Upper lobe of right lung (tissue), 1 donor: ENCODE data around the gene PLA2G4B. TPM values are rescaled to one million over a fixed set of nuclear protein-coding genes. Genes with fewer than 3 reads are reported as not detected.

ENCODE experiments used
- ATAC-seq: fragments of 200-7000 bp; cut with Tn5 transposase; one replicate; pipeline ENCODE4 v1.9.1; 2020; ENCODE audit warnings: mild to moderate bottlenecking, moderate library complexity
- DNase-seq: peaks from one replicate; pipeline ENCODE4 v3.0.0-alpha.2; 2020
- H3K27ac ChIP-seq: fragments of 200-600 bp; one replicate; pipeline ENCODE4 v1.8.0; 2022
- H3K27me3 ChIP-seq: fragments of 200-600 bp; one replicate; pipeline ENCODE4 v1.8.0; 2022; ENCODE audit warnings: mild to moderate bottlenecking
- H3K36me3 ChIP-seq: fragments of 200-600 bp; one replicate; pipeline ENCODE4 v1.8.0; 2022
- H3K4me1 ChIP-seq: fragments of 200-600 bp; one replicate; pipeline ENCODE4 v1.8.0; 2022
- H3K4me3 ChIP-seq: fragments of 200-600 bp; one replicate; pipeline ENCODE4 v1.8.0; 2022; ENCODE audit warnings: mild to moderate bottlenecking
- H3K9me3 ChIP-seq: fragments of 200-600 bp; one replicate; pipeline ENCODE4 v1.8.0; 2022
- CTCF ChIP-seq: fragments of 200-600 bp; IDR thresholded peaks from one replicate; pipeline ENCODE4 v1.8.0; 2022; ENCODE audit warnings: antibody characterized with exemption
- intact Hi-C: fragments of 100-400 bp; cut with DNase I; formaldehyde crosslinking; loops from one replicate; pipeline ENCODE4 v1.11.0; 2022
- total RNA-seq: library from RNA; stranded (reverse); fragmentation: NEBNext Ultra II Directional; extraction: Animal tissue kit (Norgen Biotek cat#: 25700); gene quantifications from one replicate; pipeline ENCODE4 v1.2.1, GENCODE V29; 2021
- donor health status: DM: no; HTN: yes; CAD: no; lungs with severe emphysema.

The PLA2G4B gene
- total RNA-seq, 1 donor from 2014 or later: 14.4 TPM

- Histone ChIP-seq H3K36me3 (peaks cover 70% of the 10 kb centered on the region), H3K27me3 (no peaks in the 10 kb centered on the region), H3K4me1 (no peaks in the 10 kb centered on the region), H3K4me3 (no peak overlapping the region), H3K9me3 (no peaks in the 10 kb centered on the region), H3K27ac (no peak overlapping the region)
- no peak for TF ChIP-seq CTCF
- intact Hi-C loops: no loop called here
- ATAC-seq (no peak), DNase-seq (no peak)
These were observed 21.9 kb upstream of the PLA2G4B start for GRCh38 chr15:41816788-41817187.

- intact Hi-C loops: no loop called here
- Histone ChIP-seq H3K9me3 (no peaks in the 10 kb centered on the region), H3K27ac (no peak overlapping the region), H3K36me3 (peaks cover 76% of the 10 kb centered on the region), H3K4me3 (no peak overlapping the region), H3K27me3 (no peaks in the 10 kb centered on the region), H3K4me1 (no peaks in the 10 kb centered on the region)
- no peak for DNase-seq
- TF ChIP-seq CTCF: no peak
- ATAC-seq: no peak
These were observed 21.3 kb upstream of the PLA2G4B start for GRCh38 chr15:41817327-41817726.

GRCh38 chr15:41817781-41818180, 20.9 kb upstream of the PLA2G4B start:
- ATAC-seq: no peak
- no peak for TF ChIP-seq CTCF
- Histone ChIP-seq H3K36me3 (peaks cover 75% of the 10 kb centered on the region), H3K9me3 (no peaks in the 10 kb centered on the region), H3K4me3 (no peak overlapping the region), H3K27ac (no peak overlapping the region), H3K27me3 (no peaks in the 10 kb centered on the region), H3K4me1 (no peaks in the 10 kb centered on the region)
- intact Hi-C loops: no loop called here
- DNase-seq: no peak

- Histone ChIP-seq H3K36me3 (peaks cover 68% of the 10 kb centered on the region), H3K9me3 (no peaks in the 10 kb centered on the region), H3K27ac (no peak overlapping the region), H3K4me1 (no peaks in the 10 kb centered on the region), H3K4me3 (no peak overlapping the region), H3K27me3 (no peaks in the 10 kb centered on the region)
- DNase-seq (no peak), ATAC-seq (no peak)
- intact Hi-C loops: no loop called here
- no peak for TF ChIP-seq CTCF
These were observed 19.1 kb upstream of the PLA2G4B start for GRCh38 chr15:41819455-41820050.

GRCh38 chr15:41820791-41821423, 17.7 kb upstream of the PLA2G4B start:
- DNase-seq: no peak

More at GRCh38 chr15:41820791-41821423, 17.7 kb upstream of the PLA2G4B start:
- intact Hi-C loops: no loop called here
- H3K27me3 ChIP-seq: no peaks in the 10 kb centered on the region
- no peak for TF ChIP-seq CTCF
- no peak overlapping the region for H3K4me3 ChIP-seq
- peaks cover 57% of the 10 kb centered on the region for H3K36me3 ChIP-seq
- no peak overlapping the region for H3K27ac ChIP-seq
- no peaks in the 10 kb centered on the region for H3K9me3 ChIP-seq
- no peaks in the 10 kb centered on the region for H3K4me1 ChIP-seq
- no peak for ATAC-seq
